ENCODE results near the gene PIGW.
"Not testable (repeated sequence)": the region's sequence is repeated elsewhere in the genome, so short reads cannot be mapped to it uniquely, and the experiment has no call there.

PIGW gene

DNA sequence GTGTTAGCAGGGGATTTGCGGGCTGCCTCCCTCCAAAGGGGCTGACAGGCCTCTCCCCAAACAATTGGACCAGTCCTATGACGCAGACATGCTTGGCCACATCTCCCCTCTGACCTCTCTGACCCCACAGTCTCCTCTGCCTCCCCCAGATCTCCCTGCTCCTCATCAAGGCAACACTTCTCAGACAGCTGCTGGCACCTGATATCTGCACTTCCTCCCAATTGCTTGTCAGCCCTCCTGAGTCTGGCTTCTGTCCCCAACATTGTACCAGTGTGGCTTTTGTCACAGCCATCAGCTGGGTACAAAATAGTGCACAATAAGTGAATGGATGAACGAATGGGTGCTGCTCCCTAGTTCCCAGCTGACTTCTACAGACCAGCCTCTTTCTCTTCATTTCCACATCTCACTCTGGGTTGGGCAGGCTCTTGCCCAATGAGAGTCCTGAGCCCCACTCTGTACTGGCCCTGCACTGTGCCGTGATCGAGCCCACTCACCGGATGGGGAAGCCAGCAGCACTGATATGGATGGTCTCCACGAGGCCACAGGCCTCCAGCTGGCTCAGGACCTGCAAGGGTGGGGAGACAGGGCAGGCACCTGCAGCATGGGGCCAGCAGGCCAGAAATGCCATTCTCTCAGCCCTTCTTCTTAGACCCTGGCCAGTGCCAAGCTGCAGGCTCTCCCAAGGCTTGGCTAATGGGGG is 31.2 kb upstream of the PIGW start:
- no peaks in the 10 kb centered on the region for H3K9me3 ChIP-seq (ENCODE audit: insufficient read depth, low read length)
- TF ChIP-seq SUZ12 (IDR thresholded peaks at IDR 0.05; ENCODE audit: extremely low read depth, insufficient read depth, insufficient read length) = no peak
- no peak for TF ChIP-seq ZNF274 (IDR thresholded peaks at IDR 0.05; ENCODE audit: low read depth, low read length)
- no peak for TF ChIP-seq YY1 (IDR thresholded peaks at IDR 0.05; ENCODE audit: insufficient read depth, insufficient read length)

DNA sequence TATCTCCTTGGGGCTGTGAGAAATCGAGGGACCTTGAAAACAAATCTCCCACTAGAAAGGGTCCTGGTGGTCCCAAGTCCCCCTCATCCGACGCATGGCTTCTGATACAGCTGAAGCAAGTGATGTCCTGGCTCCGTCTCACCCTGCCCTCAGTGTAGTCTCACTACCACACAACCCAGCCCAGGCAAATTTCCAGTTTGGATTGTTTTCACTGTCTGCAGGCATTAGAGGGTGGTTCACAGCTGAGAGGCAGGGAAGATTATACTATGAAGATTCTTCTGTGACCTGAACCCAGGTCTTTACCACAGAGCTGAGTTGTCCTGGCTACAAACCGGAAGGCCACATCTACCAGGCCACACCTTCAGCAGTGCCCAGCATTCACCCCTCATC is 30.6 kb upstream of the PIGW start:
- no peaks in the 10 kb centered on the region for H3K27me3 ChIP-seq (ENCODE audit: insufficient read depth, insufficient read length)
- no peak overlapping the region for H3K9ac ChIP-seq (ENCODE audit: insufficient read length, low read depth)
- H3K4me3 ChIP-seq (ENCODE audit: insufficient read length, low read depth) = no peak overlapping the region
- TF ChIP-seq SUZ12 (IDR thresholded peaks at IDR 0.05; ENCODE audit: extremely low read depth, insufficient read depth, insufficient read length) (no peak), ZNF274 (IDR thresholded peaks at IDR 0.05; ENCODE audit: low read depth, low read length) (no peak), YY1 (IDR thresholded peaks at IDR 0.05; ENCODE audit: insufficient read depth, insufficient read length) (no peak)
- DNase-seq (ENCODE audit: low read depth, low spot score) = no peak
- H3K9me3 ChIP-seq (ENCODE audit: insufficient read depth, low read length) = no peaks in the 10 kb centered on the region
- peaks cover 3% of the 10 kb centered on the region for H3K4me1 ChIP-seq (ENCODE audit: insufficient read depth, insufficient read length)
- peaks cover 86% of the 10 kb centered on the region for H3K36me3 ChIP-seq (ENCODE audit: insufficient read depth, insufficient read length, low read length)

More for the DNA sequence above, 31.2 kb upstream of the PIGW start:
- Histone ChIP-seq H3K4me1 (ENCODE audit: insufficient read depth, insufficient read length) (peaks cover 3% of the 10 kb centered on the region), H3K9ac (ENCODE audit: insufficient read length, low read depth) (no peak overlapping the region), H3K27me3 (ENCODE audit: insufficient read depth, insufficient read length) (no peaks in the 10 kb centered on the region), H3K4me3 (ENCODE audit: insufficient read length, low read depth) (no peak overlapping the region), H3K36me3 (ENCODE audit: insufficient read depth, insufficient read length, low read length) (peaks cover 85% of the 10 kb centered on the region)
- no peak for DNase-seq (ENCODE audit: low read depth, low spot score)

DNA sequence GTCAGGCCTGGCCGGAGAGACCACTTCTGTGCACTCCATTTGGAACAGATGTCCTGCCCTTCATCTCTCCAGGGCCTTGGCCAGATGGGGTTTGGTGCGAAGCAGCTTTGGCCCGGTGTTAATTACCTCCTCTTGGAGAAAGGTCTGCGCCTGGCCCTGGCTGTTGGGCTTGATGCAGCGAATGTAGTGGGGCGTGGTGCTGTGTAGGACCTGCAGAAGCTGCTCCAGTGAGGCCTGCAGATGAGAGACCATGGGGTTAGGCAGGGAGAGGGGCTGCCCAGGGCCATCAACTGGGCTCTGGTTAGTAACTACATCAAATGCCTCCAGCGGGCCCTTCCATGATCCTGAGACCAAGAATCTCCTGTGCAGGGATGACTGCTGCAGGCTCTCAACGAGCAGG is 29.6 kb upstream of the PIGW start:
- Histone ChIP-seq H3K36me3 (ENCODE audit: insufficient read depth, insufficient read length, low read length) (peaks cover 96% of the 10 kb centered on the region), H3K9ac (ENCODE audit: insufficient read length, low read depth) (no peak overlapping the region), H3K27me3 (ENCODE audit: insufficient read depth, insufficient read length) (no peaks in the 10 kb centered on the region), H3K4me3 (ENCODE audit: insufficient read length, low read depth) (no peak overlapping the region), H3K4me1 (ENCODE audit: insufficient read depth, insufficient read length) (peaks cover 3% of the 10 kb centered on the region), H3K9me3 (ENCODE audit: insufficient read depth, low read length) (no peaks in the 10 kb centered on the region)
- TF ChIP-seq YY1 (IDR thresholded peaks at IDR 0.05; ENCODE audit: insufficient read depth, insufficient read length) = no peak
- no peak for TF ChIP-seq SUZ12 (IDR thresholded peaks at IDR 0.05; ENCODE audit: extremely low read depth, insufficient read depth, insufficient read length)
- DNase-seq (ENCODE audit: low read depth, low spot score) = no peak

DNA sequence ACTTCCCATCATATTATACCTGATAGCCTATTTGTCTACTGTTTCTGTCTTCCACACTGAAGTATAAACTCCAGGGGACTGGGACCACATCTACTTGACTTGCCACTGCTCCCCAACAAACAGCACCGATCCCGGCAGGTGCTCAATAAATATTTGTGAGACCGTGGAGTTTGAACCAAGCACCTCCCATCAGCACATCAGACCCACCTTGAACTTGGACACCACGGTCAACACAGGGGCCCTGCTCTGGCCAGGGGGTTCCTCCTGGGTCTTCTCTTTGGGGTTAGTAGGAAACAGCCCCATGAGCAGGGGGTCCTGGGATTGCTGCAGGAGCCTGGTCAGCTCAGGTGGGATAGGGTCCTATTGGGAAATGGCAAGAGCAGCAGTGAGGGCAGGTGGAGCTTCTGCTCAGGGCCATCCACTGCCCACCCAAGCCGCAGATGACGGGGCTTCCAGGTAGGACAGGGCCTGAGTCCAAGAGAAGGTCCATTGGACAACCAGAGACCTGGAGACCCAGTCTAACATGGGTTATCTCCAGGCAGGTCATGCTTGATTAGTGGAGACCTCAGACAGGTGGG is 28.4 kb upstream of the PIGW start:
- DNase-seq (ENCODE audit: low read depth, low spot score) = no peak
- Histone ChIP-seq H3K9me3 (ENCODE audit: insufficient read depth, low read length) (no peaks in the 10 kb centered on the region), H3K36me3 (ENCODE audit: insufficient read depth, insufficient read length, low read length) (peaks cover 97% of the 10 kb centered on the region), H3K4me1 (ENCODE audit: insufficient read depth, insufficient read length) (no peaks in the 10 kb centered on the region), H3K27me3 (ENCODE audit: insufficient read depth, insufficient read length) (no peaks in the 10 kb centered on the region), H3K4me3 (ENCODE audit: insufficient read length, low read depth) (no peak overlapping the region), H3K9ac (ENCODE audit: insufficient read length, low read depth) (no peak overlapping the region)
- no peak for TF ChIP-seq SUZ12 (IDR thresholded peaks at IDR 0.05; ENCODE audit: extremely low read depth, insufficient read depth, insufficient read length)
- TF ChIP-seq YY1 (IDR thresholded peaks at IDR 0.05; ENCODE audit: insufficient read depth, insufficient read length) = no peak
- TF ChIP-seq ZNF274 (IDR thresholded peaks at IDR 0.05; ENCODE audit: low read depth, low read length) = no peak

DNA sequence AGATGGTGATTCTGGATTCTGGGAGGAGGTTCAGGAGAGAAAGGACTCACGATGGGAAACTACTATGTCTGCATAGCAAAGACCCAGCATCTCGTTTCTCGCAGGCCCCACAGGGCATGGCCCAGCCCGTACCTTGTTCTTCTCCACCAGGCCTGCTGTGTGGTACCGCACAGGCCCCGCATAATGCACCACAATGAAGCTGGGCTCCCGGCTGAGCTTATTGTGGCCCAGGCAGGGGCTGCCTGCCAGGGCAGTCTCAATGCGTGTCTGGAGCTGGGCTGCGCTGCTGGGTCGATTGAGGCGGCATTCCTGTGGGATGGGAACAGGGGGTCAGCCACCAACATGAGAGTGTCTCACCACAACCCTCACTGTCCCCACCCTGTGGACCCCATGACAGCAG is 28.0 kb upstream of the PIGW start:
- TF ChIP-seq YY1 (IDR thresholded peaks at IDR 0.05; ENCODE audit: insufficient read depth, insufficient read length) (no peak), ZNF274 (IDR thresholded peaks at IDR 0.05; ENCODE audit: low read depth, low read length) (no peak), SUZ12 (IDR thresholded peaks at IDR 0.05; ENCODE audit: extremely low read depth, insufficient read depth, insufficient read length) (no peak)
- Histone ChIP-seq H3K9me3 (ENCODE audit: insufficient read depth, low read length) (no peaks in the 10 kb centered on the region), H3K4me1 (ENCODE audit: insufficient read depth, insufficient read length) (no peaks in the 10 kb centered on the region), H3K9ac (ENCODE audit: insufficient read length, low read depth) (no peak overlapping the region), H3K4me3 (ENCODE audit: insufficient read length, low read depth) (no peak overlapping the region), H3K27me3 (ENCODE audit: insufficient read depth, insufficient read length) (no peaks in the 10 kb centered on the region), H3K36me3 (ENCODE audit: insufficient read depth, insufficient read length, low read length) (peaks cover 96% of the 10 kb centered on the region)
- DNase-seq (ENCODE audit: low read depth, low spot score) = no peak

DNA sequence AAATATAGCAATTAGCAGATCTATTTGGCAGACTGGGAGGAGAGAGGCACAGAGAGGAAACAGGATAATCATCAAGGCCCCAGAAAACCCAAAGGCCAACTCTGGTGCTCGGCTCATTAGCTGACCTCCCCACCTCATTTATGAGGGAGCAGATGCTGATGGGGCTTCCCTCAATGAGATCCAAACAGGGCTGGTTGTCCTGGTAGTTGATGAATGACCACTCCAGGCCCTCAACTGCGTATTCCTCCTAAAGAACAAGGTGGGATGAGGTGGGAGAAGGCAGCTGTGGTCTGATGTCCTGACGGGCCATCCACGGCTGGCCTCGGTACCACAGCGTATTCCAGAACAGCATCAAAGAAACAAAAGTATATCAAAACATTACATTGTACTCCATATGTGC is 27.5 kb upstream of the PIGW start:
- Histone ChIP-seq H3K4me3 (ENCODE audit: insufficient read length, low read depth) (no peak overlapping the region), H3K9ac (ENCODE audit: insufficient read length, low read depth) (no peak overlapping the region), H3K36me3 (ENCODE audit: insufficient read depth, insufficient read length, low read length) (peaks cover 92% of the 10 kb centered on the region), H3K27me3 (ENCODE audit: insufficient read depth, insufficient read length) (no peaks in the 10 kb centered on the region), H3K9me3 (ENCODE audit: insufficient read depth, low read length) (no peaks in the 10 kb centered on the region), H3K4me1 (ENCODE audit: insufficient read depth, insufficient read length) (no peaks in the 10 kb centered on the region)
- TF ChIP-seq SUZ12 (IDR thresholded peaks at IDR 0.05; ENCODE audit: extremely low read depth, insufficient read depth, insufficient read length) (no peak), YY1 (IDR thresholded peaks at IDR 0.05; ENCODE audit: insufficient read depth, insufficient read length) (no peak), ZNF274 (IDR thresholded peaks at IDR 0.05; ENCODE audit: low read depth, low read length) (no peak)
- no peak for DNase-seq (ENCODE audit: low read depth, low spot score)

DNA sequence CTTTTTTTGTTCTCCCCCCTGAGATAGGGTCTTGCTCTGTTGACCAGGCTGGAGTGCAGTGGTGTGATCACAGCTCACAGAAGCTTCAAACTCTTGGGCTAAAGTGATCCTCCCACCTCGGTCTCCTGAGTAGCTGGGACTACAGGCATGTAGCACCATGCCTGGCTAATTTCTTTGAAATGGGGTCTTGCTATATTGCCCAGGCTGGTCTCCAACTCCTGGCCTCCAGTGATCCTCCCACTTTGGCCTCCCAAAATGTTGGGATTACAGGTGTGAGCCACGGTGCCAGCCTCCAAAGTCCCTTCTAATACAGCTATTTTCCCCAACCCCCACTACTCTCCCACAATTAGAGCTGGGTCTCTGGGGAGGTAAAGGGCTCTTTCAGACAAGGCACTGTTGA is 26.3 kb upstream of the PIGW start:
- not testable (repeated sequence) for H3K9me3 ChIP-seq (ENCODE audit: insufficient read depth, low read length); H3K4me1 ChIP-seq (ENCODE audit: insufficient read depth, insufficient read length); DNase-seq (ENCODE audit: low read depth, low spot score); H3K4me3 ChIP-seq (ENCODE audit: insufficient read length, low read depth); H3K9ac ChIP-seq (ENCODE audit: insufficient read length, low read depth); H3K27me3 ChIP-seq (ENCODE audit: insufficient read depth, insufficient read length)
- H3K36me3 ChIP-seq (ENCODE audit: insufficient read depth, insufficient read length, low read length) = peaks cover 92% of the 10 kb centered on the region

Data from NT2/D1 (cell line).